Fibroblast of lung (primary cell): ENCODE data around the gene GAGE12F.

Experiments
- EZH2 ChIP-seq: IDR thresholded peaks from 2 replicates; pipeline ENCODE4 v1.5.1; 2012; ENCODE audit warnings: low read length, control low read depth, mild to moderate bottlenecking; ENCODE audit errors: missing control alignments
- TF ChIP-seq, protein P1 (sequence below), 2 donors: IDR thresholded peaks in 1 of 2; conservative IDR thresholded peaks in 1 of 2; 1 replicate in 1 of 2; 2 replicates in 1 of 2; pipeline ENCODE4 v1.5.1; 2011 to 2012; ENCODE audit warnings: low read length in 2 of 2, control low read depth in 1 of 2, inconsistent platforms in 1 of 2, low read depth in 1 of 2, mild to moderate bottlenecking in 1 of 2

DNA sequence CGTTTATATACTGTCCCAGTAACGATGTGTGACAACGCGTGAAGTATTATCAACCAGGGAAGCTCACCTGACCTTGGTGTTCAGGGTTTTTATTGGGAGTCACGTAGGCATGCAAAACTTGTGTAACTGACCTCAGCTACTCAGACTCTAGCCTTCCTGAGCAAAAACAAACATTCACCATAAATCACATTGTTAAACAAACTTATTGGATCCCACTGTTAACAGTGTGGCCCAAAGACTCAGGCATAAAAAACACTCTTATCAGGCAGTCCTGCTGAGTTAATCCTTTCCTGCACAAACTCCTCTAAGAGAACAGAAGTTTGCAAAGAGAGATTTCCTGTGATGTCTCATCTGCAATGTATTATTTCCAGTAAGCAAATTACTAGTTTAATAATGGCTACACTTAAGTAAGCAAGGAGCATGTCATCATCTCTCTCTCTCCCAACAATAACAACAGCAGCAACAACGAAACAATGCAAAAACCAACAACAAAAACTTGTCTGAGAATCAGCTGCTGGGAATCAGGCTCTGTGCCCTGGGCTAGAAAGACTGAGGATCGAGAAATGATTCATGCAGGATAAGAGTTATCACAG is 50.2 kb downstream of the GAGE12F start:
- TF ChIP-seq, protein P1, sequence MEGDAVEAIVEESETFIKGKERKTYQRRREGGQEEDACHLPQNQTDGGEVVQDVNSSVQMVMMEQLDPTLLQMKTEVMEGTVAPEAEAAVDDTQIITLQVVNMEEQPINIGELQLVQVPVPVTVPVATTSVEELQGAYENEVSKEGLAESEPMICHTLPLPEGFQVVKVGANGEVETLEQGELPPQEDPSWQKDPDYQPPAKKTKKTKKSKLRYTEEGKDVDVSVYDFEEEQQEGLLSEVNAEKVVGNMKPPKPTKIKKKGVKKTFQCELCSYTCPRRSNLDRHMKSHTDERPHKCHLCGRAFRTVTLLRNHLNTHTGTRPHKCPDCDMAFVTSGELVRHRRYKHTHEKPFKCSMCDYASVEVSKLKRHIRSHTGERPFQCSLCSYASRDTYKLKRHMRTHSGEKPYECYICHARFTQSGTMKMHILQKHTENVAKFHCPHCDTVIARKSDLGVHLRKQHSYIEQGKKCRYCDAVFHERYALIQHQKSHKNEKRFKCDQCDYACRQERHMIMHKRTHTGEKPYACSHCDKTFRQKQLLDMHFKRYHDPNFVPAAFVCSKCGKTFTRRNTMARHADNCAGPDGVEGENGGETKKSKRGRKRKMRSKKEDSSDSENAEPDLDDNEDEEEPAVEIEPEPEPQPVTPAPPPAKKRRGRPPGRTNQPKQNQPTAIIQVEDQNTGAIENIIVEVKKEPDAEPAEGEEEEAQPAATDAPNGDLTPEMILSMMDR (conservative IDR thresholded peaks at IDR 0.05 in 1 of 2, IDR thresholded peaks at IDR 0.05 in 1 of 2; ENCODE audit: low read depth in 1 of 2, low read length in 2 of 2) = no peak
- TF ChIP-seq EZH2 = no peak
